B cell (primary cell): ENCODE results near the gene WDR90. TPM values are rescaled to one million over a fixed set of nuclear protein-coding genes. Genes with fewer than 3 reads are reported as not detected.

Source experiments
- ATAC-seq: fragments of 200-7000 bp; cut with Tn5 transposase; one replicate; pipeline ENCODE4 v1.10.0; 2021; ENCODE audit warnings: low read depth, mild to moderate bottlenecking, moderate number of reproducible peaks, moderate library complexity
- CTCF ChIA-PET: fragments of 350-600 bp; sonication (Branson Sonifier 250); formaldehyde crosslinking; loops from one replicate; lab custom pipeline; 2021; ENCODE audit warnings: antibody characterized with exemption, inconsistent platforms; lab: Charles Lee
- POLR2A ChIA-PET: fragments of 350-600 bp; sonication (Branson Sonifier 250); formaldehyde crosslinking; loops from one replicate; lab custom pipeline; 2021; ENCODE audit warnings: antibody characterized with exemption; lab: Charles Lee
- DNase-seq: peaks from one replicate; pipeline ENCODE4 v3.0.0; 2013
- H2AFZ ChIP-seq: 2 replicates; pipeline ENCODE4 v1.6.1; 2012; ENCODE audit warnings: mild to moderate bottlenecking, low read depth, low read length; ENCODE audit not compliant: insufficient read depth, poor library complexity, severe bottlenecking
- H3K27ac ChIP-seq, 2 donors: 1 replicate in 1 of 2; 2 replicates in 1 of 2; pipeline ENCODE4 v1.5.1; 2012 to 2013; ENCODE audit warnings: low read length in 2 of 2, mild to moderate bottlenecking in 2 of 2, moderate library complexity in 1 of 2
- H3K27me3 ChIP-seq, 4 experiments: fragments of 200-600 bp in 1 of 4; sonication (generic) in 1 of 4; replicated peaks in 1 of 4; 1 replicate in 2 of 4; 2 replicates in 2 of 4; pipeline versions ENCODE4 v1.6.1 to v1.7.0; 2013 to 2016; ENCODE audit warnings: low read length in 3 of 4, mild to moderate bottlenecking in 2 of 4, mixed read lengths in 1 of 4, moderate library complexity in 1 of 4; ENCODE audit not compliant: insufficient read depth in 4 of 4, control insufficient read depth in 3 of 4; ENCODE audit errors: control extremely low read depth in 1 of 4
- H3K36me3 ChIP-seq, 2 experiments: replicated peaks in 1 of 2; 1 replicate in 1 of 2; 2 replicates in 1 of 2; pipeline versions ENCODE4 v1.6.1 to v1.7.1; 2013; ENCODE audit warnings: low read length in 1 of 2; ENCODE audit not compliant: insufficient read depth in 2 of 2, control insufficient read depth in 1 of 2; ENCODE audit errors: control extremely low read depth in 1 of 2, extremely low read depth in 1 of 2
- H3K4me1 ChIP-seq, 2 donors: fragments of 200-600 bp in 1 of 2; sonication (generic) in 1 of 2; 1 replicate in 1 of 2; 2 replicates in 1 of 2; pipeline versions ENCODE4 v1.5.1 to v1.6.1; 2013 to 2017; ENCODE audit warnings: low read length in 2 of 2; ENCODE audit not compliant: control insufficient read depth in 2 of 2, insufficient read depth in 2 of 2
- H3K4me2 ChIP-seq: replicated peaks from 2 replicates; pipeline ENCODE3; 2012; ENCODE audit warnings: mild to moderate bottlenecking, low read depth, low read length; ENCODE audit not compliant: poor library complexity, severe bottlenecking
- H3K4me3 ChIP-seq, 5 experiments: fragments of 200-600 bp in 1 of 5; sonication (generic) in 1 of 5; 1 replicate in 3 of 5; 2 replicates in 2 of 5; pipeline versions ENCODE4 v1.5.1 to v1.7.0; 2011 to 2016; ENCODE audit warnings: low read length in 4 of 5, mild to moderate bottlenecking in 4 of 5, low read depth in 2 of 5, control low read depth in 1 of 5, moderate library complexity in 1 of 5; ENCODE audit not compliant: insufficient read depth in 1 of 5; ENCODE audit errors: control extremely low read depth in 1 of 5, extremely low read depth in 1 of 5
- H3K79me2 ChIP-seq: fragments of 200-600 bp; sonication (generic); one replicate; pipeline ENCODE4 v1.6.0; 2016; ENCODE audit warnings: low read length; ENCODE audit not compliant: control insufficient read depth, insufficient read depth
- H3K9ac ChIP-seq: fragments of 200-600 bp; sonication (generic); 2 replicates; pipeline ENCODE4 v1.6.1; 2017; ENCODE audit warnings: mild to moderate bottlenecking, low read length, moderate library complexity
- H3K9me3 ChIP-seq, 3 donors: one replicate each; pipeline versions ENCODE4 v1.6.1 to v1.7.1; 2013; ENCODE audit warnings: low read length in 2 of 3; ENCODE audit not compliant: control insufficient read depth in 2 of 3, insufficient read depth in 1 of 3; ENCODE audit errors: control extremely low read depth in 1 of 3
- H4K20me1 ChIP-seq: 2 replicates; pipeline ENCODE4 v1.6.0; 2012; ENCODE audit warnings: mild to moderate bottlenecking, low read length; ENCODE audit not compliant: insufficient read depth, control insufficient read depth, poor library complexity, severe bottlenecking
- H3K27ac Mint-ChIP-seq: one replicate; pipeline ENCODE4 v1.8.0; 2021; ENCODE audit warnings: mixed read lengths
- H3K27me3 Mint-ChIP-seq: one replicate; pipeline ENCODE4 v1.8.0; 2021; ENCODE audit warnings: mixed read lengths
- H3K4me1 Mint-ChIP-seq: one replicate; pipeline ENCODE4 v1.8.0; 2021; ENCODE audit warnings: mixed read lengths
- H3K4me3 Mint-ChIP-seq: one replicate; pipeline ENCODE4 v1.8.0; 2021; ENCODE audit warnings: mixed read lengths
- H3K9me3 Mint-ChIP-seq: one replicate; pipeline ENCODE4 v1.8.0; 2022; ENCODE audit warnings: mixed read lengths; ENCODE audit not compliant: insufficient read depth
- EZH2 ChIP-seq: IDR thresholded peaks from 2 replicates; pipeline ENCODE4 v1.6.1; 2012; ENCODE audit warnings: borderline replicate concordance, low read depth, mild to moderate bottlenecking, moderate library complexity, low read length; ENCODE audit not compliant: insufficient read depth, poor library complexity, severe bottlenecking
- WGBS: methylation state at CpG from one replicate; pipeline ENCODE4 v1.1.5; 2013; ENCODE audit warnings: missing lambda C conversion rate; ENCODE audit not compliant: insufficient coverage; 5-methylcytosine and 5-hydroxymethylcytosine counted together
- intact Hi-C: fragments of 100-400 bp; cut with micrococcal nuclease; formaldehyde crosslinking; loops from one replicate; pipeline ENCODE4 v1.10.0; 2022
- polyA plus RNA-seq: library from polyadenylated mRNA; depleted of rRNA; stranded (reverse); fragments of >200 nt; gene quantifications from 2 replicates; pipeline ENCODE4 v1.2.3, GENCODE V29; 2012
- total RNA-seq, 2 donors: library from RNA; stranded (reverse); fragments of 120-200 nt in 1 of 2; gene quantifications; 1 replicate in 1 of 2; 2 replicates in 1 of 2; pipeline versions ENCODE4 v1.2.3 to v1.2.4, GENCODE V29; 2013 to 2022
- TF ChIP-seq, protein P1 (sequence below): fragments of 200-600 bp; IDR thresholded peaks from one replicate; pipeline ENCODE4 v1.8.0; 2022; ENCODE audit warnings: antibody characterized with exemption, mild to moderate bottlenecking

Gene WDR90
- total and polyA plus RNA-seq, 2 donors (not counting 1 experiment from before 2014, with no cell fraction given) = 23.1 to 34.7 TPM

DNA sequence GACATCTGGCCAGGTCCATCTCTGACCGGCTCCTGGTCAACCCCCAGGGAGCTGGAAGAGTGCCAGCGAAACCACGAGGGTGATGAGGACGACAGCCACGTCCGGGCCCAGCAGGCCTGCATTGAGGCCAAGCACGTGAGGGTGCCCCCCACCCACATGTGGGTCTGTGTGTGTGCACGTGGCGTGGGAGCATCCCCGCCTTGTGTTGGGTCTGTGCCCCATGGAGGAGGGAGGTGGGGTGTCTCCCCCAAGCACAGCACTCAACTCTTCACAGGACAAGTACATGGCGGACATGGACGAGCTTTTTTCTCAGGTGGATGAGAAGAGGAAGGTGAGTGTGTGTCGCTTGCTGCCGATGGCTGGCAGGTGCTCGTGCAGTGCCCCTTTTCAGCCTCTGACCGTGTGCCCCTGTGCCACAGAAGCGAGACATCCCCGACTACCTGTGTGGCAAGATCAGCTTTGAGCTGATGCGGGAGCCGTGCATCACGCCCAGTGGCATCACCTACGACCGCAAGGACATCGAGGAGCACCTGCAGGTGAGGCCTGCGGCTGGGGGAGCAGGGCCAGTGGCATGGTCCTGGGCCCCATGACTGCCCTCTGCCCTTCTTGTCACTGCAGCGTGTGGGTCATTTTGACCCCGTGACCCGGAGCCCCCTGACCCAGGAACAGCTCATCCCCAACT is 32.7 kb downstream of the WDR90 start:
- Histone ChIP-seq H3K79me2 (peaks cover 37% of the 10 kb centered on the region), H3K27me3 (peaks cover 0 to 5% (median 2%) of the 10 kb centered on the region in 4 experiments), H3K27ac (no peak overlapping the region), H2AFZ (no peak overlapping the region), H3K4me2 (peak overlapping the region; percentile 99), H3K9me3 (no peaks in the 10 kb centered on the region), H4K20me1 (peaks cover 31% of the 10 kb centered on the region), H3K4me3 (no peak overlapping the region), H3K4me1 (peaks cover 28 to 61% of the 10 kb centered on the region in 2 donors), H3K36me3 (peaks cover 0 to 24% of the 10 kb centered on the region in 2 experiments), H3K9ac (no peak overlapping the region)
- peak overlapping the region; percentile 65 for H3K27ac Mint-ChIP-seq
- intact Hi-C loops = loop anchor here (5.0 kb wide), 1 partner anchor 40 kb away; the partner anchor contains the start of gene ANTKMT
- no peak for ATAC-seq
- H3K4me3 Mint-ChIP-seq = peak overlapping the region; percentile 80
- ChIA-PET CTCF (interaction anchor here (1.2 to 1.4 kb wide), 2 partner anchors 14 to 45 kb away, joined by 3 to 7 read pairs; partner anchors contain the start of genes METTL26 and RHOT2), POLR2A (no interaction called here)
- peaks cover 36% of the 10 kb centered on the region for H3K4me1 Mint-ChIP-seq
- H3K9me3 Mint-ChIP-seq = no peaks in the 10 kb centered on the region
- 86% methylated on average over 26 of the region's 28 CpGs for WGBS
- H3K27me3 Mint-ChIP-seq = no peaks in the 10 kb centered on the region
- DNase-seq = no peak
- no peak for TF ChIP-seq EZH2
- TF ChIP-seq, protein P1, sequence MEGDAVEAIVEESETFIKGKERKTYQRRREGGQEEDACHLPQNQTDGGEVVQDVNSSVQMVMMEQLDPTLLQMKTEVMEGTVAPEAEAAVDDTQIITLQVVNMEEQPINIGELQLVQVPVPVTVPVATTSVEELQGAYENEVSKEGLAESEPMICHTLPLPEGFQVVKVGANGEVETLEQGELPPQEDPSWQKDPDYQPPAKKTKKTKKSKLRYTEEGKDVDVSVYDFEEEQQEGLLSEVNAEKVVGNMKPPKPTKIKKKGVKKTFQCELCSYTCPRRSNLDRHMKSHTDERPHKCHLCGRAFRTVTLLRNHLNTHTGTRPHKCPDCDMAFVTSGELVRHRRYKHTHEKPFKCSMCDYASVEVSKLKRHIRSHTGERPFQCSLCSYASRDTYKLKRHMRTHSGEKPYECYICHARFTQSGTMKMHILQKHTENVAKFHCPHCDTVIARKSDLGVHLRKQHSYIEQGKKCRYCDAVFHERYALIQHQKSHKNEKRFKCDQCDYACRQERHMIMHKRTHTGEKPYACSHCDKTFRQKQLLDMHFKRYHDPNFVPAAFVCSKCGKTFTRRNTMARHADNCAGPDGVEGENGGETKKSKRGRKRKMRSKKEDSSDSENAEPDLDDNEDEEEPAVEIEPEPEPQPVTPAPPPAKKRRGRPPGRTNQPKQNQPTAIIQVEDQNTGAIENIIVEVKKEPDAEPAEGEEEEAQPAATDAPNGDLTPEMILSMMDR = no peak
